ENCODE results near the gene PAEP.
"Not testable (repeated sequence)": the region's sequence is repeated elsewhere in the genome, so short reads cannot be mapped to it uniquely, and the experiment has no call there.

PAEP gene

DNA sequence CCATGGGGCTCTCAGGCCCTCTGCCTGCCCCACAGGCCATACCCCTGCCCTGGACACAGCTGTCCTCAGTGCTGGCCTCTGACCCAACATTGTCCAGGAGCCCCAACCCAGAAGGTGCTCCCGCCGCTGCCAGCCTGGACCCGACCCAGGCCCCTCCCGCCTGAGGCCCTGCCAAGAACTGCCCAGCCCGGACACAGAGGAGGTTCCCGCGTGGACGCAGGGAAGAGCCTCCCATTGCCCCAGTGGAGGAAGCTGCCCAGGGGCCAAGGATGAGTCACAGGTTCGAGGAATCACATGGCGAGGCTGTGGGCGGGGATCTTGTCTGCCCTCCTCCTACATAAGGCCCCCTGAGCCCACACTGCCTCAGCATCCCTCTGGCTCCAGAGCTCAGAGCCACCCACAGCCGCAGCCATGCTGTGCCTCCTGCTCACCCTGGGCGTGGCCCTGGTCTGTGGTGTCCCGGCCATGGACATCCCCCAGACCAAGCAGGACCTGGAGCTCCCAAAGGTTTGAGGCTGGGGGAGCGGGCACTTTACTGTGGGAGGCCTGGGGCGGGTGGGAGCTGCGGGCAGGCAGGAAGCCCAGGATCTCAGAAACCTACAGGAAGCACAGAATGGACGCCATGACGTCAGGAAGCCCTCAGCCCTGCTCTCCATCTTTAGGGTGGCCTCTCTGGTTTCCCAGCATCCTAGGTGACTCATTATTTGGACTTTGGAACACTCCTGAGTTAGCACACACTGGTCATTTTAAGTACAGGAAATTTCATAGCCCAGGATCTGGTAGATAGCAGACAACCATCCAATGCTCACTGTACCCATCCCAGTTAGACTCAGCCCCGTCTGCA lies at the start of gene PAEP:
Gene PAEP, plus strand, starts transcription at position 366 of the 844 bp plus-strand sequence.
- Mint-ChIP-seq H3K9me3 (peaks cover 4% of the 10 kb centered on the region), H3K4me1 (no peaks in the 10 kb centered on the region), H3K27ac (no peak within 1 kb of the TSS), H3K36me3 (ENCODE audit: low read depth) (no peaks in the 10 kb centered on the region), H3K27me3 (ENCODE audit: low read depth) (peaks cover 12% of the 10 kb centered on the region), H3K4me3 (no peak within 1 kb of the TSS)
- no peak for TF ChIP-seq CTCF (IDR thresholded peaks at IDR 0.05; ENCODE audit: unreplicated experiment in 3 of 3)

DNA sequence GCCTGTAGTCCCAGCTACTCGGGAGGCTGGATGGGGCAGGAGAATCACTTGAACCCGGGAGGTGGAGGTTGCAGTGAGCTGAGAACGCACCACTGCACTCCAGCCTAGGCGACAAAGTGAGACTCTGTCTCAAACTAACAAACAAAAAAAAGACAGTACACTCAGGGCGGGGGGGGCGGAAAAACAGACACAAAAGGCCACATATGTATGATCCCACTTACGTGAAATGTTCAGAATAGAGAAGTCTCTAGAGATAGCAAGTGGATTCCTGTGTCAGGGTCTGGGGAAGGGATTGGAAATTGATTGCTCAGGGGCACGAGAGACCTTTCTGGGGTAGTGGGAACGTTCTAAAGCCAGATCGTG lies 49.3 kb upstream of the PAEP start:
- no peaks in the 10 kb centered on the region for H3K4me1 Mint-ChIP-seq
- no peak for TF ChIP-seq CTCF (IDR thresholded peaks at IDR 0.05; ENCODE audit: unreplicated experiment in 3 of 3)
- peaks cover 16% of the 10 kb centered on the region for H3K9me3 Mint-ChIP-seq
- no peak overlapping the region for H3K4me3 Mint-ChIP-seq
- H3K27me3 Mint-ChIP-seq (ENCODE audit: low read depth): peaks cover 7% of the 10 kb centered on the region
- peak overlapping the region in 1 of 3 experiments; percentile 4 for H3K27ac Mint-ChIP-seq
- H3K36me3 Mint-ChIP-seq (ENCODE audit: low read depth): no peaks in the 10 kb centered on the region

- peaks cover 10% of the 10 kb centered on the region for H3K27me3 Mint-ChIP-seq (ENCODE audit: low read depth)
- H3K4me1 Mint-ChIP-seq: no peaks in the 10 kb centered on the region
- H3K4me3 Mint-ChIP-seq: no peak overlapping the region
- TF ChIP-seq CTCF (IDR thresholded peaks at IDR 0.05; ENCODE audit: unreplicated experiment in 3 of 3): no peak
- peaks cover 15% of the 10 kb centered on the region for H3K9me3 Mint-ChIP-seq
- H3K27ac Mint-ChIP-seq: peak overlapping the region in 1 of 3 experiments; percentile 4
- no peaks in the 10 kb centered on the region for H3K36me3 Mint-ChIP-seq (ENCODE audit: low read depth)
These were observed 48.7 kb upstream of the PAEP start for GRCh38 chr9:135512904-135513303.

GRCh38 chr9:135513351-135513846 lies 48.2 kb upstream of the PAEP start:
- Mint-ChIP-seq H3K27ac (no peak overlapping the region), H3K27me3 (ENCODE audit: low read depth) (peaks cover 10% of the 10 kb centered on the region), H3K36me3 (ENCODE audit: low read depth) (no peaks in the 10 kb centered on the region), H3K4me3 (no peak overlapping the region), H3K9me3 (peaks cover 12% of the 10 kb centered on the region), H3K4me1 (no peaks in the 10 kb centered on the region)
- TF ChIP-seq CTCF (IDR thresholded peaks at IDR 0.05; ENCODE audit: unreplicated experiment in 3 of 3): no peak

DNA sequence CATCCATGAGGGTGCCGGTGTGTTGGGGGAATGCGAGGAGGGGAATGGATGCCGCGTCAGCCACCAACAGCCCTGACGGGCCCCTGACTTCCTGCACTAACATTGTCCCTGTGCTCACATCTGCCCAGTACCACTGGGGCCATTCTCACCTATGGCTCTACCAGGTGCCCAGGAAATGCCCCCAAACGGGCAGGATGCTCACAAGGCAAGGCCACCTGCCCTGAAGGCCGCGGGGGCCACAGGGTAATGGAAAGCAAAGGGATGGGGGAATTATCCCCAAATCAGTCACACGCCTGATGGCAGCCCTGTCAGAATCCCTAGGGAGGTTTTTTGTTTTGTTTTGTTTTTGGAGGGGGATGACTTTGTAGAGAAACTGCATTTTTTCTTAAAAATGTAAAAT lies 47.6 kb upstream of the PAEP start:
- not testable (repeated sequence) for H3K4me3 Mint-ChIP-seq; H3K4me1 Mint-ChIP-seq; H3K27ac Mint-ChIP-seq; H3K9me3 Mint-ChIP-seq; H3K36me3 Mint-ChIP-seq (ENCODE audit: low read depth); H3K27me3 Mint-ChIP-seq (ENCODE audit: low read depth)

DNA sequence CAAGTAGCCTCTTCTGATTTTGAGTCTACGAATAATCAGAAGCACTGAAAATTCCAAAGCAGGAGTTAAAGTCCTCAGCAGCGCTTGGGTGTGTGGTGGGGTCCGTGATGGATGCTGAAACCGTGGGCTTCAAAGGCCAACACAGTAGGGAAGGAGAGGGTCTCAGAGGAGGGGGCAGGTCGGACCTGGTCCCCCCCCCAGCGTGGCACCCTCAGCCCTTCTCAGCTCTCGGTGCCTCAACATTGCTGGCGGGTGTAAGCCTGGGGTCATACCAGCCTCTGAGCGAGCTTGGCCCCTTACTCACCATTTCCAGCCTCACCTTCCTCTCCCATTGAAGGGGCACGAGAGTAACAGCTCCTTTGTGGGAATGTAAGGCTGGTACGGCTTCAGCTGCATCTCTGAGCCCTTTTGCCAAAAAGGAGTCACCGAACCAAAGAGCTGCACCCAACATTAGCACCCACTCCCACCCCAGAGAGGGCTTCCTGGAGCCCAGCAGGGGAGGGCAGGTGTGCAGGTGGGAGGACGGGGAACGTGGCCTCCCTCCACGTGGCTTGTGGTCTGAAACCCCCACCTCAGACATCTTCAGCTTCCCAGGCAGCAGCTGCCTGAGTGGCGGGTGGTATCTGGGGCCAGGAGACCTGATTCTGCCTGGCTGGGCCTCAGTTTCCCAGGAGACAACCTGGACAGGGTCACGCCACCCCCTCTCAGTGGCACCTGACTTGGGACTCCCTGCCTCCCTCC lies 47.0 kb upstream of the PAEP start:
- Mint-ChIP-seq H3K9me3 (peaks cover 3% of the 10 kb centered on the region), H3K4me1 (no peaks in the 10 kb centered on the region), H3K36me3 (ENCODE audit: low read depth) (no peaks in the 10 kb centered on the region), H3K4me3 (no peak overlapping the region), H3K27me3 (ENCODE audit: low read depth) (peaks cover 10% of the 10 kb centered on the region), H3K27ac (no peak overlapping the region)
- no peak for TF ChIP-seq CTCF (IDR thresholded peaks at IDR 0.05; ENCODE audit: unreplicated experiment in 3 of 3)
